ENCODE results near the gene ADD1.
"Not testable (repeated sequence)": the region's sequence is repeated elsewhere in the genome, so short reads cannot be mapped to it uniquely, and the experiment has no call there.

ADD1 gene

DNA sequence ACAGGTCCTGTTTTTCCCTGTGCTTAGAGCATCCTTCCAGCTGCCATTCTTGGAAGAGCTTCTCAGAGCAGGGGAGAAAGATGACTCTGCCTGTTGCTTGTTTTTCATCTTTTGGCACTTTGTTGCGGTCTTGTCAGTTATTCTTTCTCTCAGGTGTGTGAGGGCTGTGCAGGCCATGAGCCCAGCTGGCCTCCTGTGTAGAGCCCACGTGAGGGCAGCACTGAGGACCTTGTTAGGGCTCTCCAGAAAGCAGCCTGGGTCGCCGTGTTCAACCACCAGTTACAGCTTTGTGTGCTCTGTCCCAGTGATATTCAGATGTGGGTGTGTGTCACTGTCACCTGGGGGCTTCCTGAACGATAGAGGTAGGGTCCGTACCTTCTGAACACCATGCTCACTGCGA, 66.8 kb downstream of the ADD1 start:
- no peak overlapping the region for H3K27ac ChIP-seq

DNA sequence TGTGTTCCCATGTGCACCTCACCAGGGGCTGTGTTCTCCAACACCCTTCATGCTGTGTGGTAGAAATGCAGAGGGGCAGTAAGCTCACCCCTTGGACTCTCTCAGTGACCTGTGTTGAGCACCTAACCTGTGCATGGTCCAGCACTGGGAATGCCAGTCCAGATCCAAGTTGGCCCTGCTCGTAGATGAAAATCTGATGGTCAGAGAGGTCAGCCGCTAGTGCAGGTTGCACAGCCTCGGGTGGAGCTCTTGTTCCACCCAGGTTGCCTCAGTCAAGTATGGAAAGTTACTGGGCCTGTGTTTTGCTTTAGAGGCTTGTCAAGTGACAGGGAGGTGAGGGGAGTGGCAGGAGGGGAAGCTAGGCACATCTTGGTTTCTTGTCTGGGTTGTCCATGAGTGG, 68.2 kb downstream of the ADD1 start:
- no peak for TF ChIP-seq ZFX (IDR thresholded peaks at IDR 0.05; ENCODE audit: borderline replicate concordance)
- TF ChIP-seq, protein P1, sequence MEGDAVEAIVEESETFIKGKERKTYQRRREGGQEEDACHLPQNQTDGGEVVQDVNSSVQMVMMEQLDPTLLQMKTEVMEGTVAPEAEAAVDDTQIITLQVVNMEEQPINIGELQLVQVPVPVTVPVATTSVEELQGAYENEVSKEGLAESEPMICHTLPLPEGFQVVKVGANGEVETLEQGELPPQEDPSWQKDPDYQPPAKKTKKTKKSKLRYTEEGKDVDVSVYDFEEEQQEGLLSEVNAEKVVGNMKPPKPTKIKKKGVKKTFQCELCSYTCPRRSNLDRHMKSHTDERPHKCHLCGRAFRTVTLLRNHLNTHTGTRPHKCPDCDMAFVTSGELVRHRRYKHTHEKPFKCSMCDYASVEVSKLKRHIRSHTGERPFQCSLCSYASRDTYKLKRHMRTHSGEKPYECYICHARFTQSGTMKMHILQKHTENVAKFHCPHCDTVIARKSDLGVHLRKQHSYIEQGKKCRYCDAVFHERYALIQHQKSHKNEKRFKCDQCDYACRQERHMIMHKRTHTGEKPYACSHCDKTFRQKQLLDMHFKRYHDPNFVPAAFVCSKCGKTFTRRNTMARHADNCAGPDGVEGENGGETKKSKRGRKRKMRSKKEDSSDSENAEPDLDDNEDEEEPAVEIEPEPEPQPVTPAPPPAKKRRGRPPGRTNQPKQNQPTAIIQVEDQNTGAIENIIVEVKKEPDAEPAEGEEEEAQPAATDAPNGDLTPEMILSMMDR (IDR thresholded peaks at IDR 0.05) = no peak
- H3K27ac ChIP-seq = no peak overlapping the region

More for the DNA sequence above, 66.8 kb downstream of the ADD1 start:
- no peak for TF ChIP-seq ZFX (IDR thresholded peaks at IDR 0.05; ENCODE audit: borderline replicate concordance)
- TF ChIP-seq, protein P1 (IDR thresholded peaks at IDR 0.05) = no peak

DNA sequence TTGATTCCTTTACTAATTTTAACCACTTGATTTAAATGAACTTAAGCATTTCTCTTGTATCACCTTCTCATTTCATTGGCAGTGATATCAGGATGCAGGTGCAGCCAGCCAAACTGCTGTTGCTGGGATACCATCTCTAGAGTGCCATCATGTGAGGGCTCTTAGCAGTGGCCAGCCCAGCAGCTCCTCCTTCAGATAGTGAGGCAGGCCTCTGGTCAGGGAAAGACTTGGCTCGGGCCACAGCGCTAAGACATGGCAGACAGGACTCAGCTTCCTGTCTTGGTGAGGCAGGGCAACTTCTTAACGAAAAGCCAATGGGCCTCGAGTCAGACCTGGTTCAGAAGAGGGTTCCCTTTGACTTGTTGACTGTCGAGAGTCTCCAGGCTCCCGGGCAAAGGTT, 69.5 kb downstream of the ADD1 start:
- TF ChIP-seq ZFX (IDR thresholded peaks at IDR 0.05; ENCODE audit: borderline replicate concordance) = no peak
- TF ChIP-seq, protein P1 (IDR thresholded peaks at IDR 0.05) = no peak
- H3K27ac ChIP-seq = no peak overlapping the region

DNA sequence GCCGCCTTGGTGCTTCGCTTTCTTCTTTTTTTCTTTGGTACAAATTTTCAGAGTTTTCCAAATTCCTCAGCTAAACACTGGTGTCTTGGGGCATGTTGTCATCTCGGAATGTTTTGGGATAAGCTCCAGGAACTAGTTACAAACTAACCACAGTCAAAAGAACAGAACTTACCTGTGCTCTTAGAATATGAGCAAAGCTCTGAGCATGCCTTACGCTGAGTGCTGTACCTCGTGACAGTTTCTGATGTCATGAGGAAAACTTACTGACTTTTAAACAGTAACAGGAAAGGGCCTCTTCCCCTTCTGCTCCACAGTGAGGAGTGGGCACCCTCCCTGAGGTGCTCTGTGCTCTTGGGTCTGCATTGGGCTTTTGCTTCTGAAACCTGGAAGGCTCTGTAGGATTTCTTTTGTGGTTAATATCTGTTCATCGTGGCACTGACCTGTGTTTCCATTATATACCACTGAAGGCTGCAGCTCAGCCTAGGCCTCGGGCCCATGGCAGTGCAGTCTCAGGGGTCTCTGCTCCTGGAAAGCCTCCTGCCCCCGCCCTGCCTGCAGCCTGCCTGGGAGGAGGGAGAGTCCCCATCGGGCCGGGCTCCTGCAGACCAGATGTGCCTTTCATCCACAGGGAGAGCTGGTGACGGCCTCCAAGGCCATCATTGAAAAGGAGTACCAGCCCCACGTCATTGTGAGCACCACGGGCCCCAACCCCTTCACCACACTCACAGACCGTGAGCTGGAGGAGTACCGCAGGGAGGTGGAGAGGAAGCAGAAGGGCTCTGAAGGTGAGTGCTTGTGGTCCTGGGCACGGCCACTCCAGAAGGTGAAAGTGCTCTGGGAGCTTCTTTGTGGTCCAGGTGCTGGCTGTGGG, 70.8 kb downstream of the ADD1 start:
- TF ChIP-seq, protein P1 (IDR thresholded peaks at IDR 0.05) = no peak
- TF ChIP-seq ZFX (IDR thresholded peaks at IDR 0.05; ENCODE audit: borderline replicate concordance) = no peak
- H3K27ac ChIP-seq = no peak overlapping the region

DNA sequence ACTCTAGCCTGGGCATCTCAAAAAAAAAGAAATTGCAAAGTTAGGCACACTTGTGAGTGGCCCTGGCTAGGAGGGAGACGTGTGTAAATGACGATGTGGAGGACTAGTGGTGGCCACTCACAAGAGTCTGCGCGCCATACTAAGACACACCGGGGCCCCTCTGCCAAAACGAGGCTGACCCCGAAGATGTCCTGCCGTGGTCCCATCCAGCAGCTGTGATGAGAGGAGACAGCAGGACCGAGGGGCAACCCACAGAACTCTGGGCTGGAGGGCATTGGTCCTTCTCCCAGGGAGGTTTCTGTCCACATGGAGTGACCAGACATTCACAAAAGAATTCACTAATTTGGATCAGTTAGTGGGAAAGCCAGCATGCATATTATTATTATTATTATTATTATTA, 72.1 kb downstream of the ADD1 start:
- TF ChIP-seq ZFX (IDR thresholded peaks at IDR 0.05; ENCODE audit: borderline replicate concordance) = no peak
- TF ChIP-seq, protein P1 (IDR thresholded peaks at IDR 0.05) = no peak
- H3K27ac ChIP-seq = no peak overlapping the region

DNA sequence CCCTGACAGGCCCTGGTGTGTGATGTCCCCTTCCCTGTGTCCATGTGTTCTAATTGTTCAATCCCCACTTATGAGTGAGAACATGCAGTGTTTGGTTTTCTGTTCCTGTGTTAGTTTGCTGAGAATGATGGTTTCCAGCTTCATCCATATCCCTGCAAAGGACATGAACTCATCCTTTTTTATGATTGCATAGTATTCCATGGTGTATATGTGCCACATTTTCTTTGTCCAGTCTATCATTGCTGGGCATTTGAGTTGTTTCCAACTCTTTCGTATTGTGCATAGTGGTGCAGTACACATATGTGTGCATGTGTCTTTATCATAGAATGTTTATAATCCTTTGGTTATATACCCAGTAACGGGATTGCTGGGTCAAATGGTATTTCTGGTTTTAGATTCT, 73.1 kb downstream of the ADD1 start:
- not testable (repeated sequence) for H3K27ac ChIP-seq

DNA sequence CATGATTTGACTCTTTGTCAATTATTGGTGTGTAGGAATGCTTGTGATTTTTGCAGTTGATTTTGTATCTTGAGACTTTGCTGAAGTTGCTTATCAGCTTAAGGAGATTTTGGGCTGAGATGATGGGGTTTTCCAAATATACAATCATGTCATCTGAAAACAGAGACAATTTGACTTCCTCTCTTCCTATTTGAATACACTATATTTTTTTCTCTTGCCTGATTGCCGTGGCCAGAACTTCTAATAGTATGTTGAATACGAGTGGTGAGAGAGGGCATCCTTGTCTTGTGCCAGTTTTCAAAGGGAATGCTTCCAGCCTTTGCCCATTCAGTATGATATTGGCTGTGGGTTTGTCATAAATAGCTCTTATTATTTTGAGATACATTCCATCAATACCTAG, 74.7 kb downstream of the ADD1 start:
- not testable (repeated sequence) for H3K27ac ChIP-seq

DNA sequence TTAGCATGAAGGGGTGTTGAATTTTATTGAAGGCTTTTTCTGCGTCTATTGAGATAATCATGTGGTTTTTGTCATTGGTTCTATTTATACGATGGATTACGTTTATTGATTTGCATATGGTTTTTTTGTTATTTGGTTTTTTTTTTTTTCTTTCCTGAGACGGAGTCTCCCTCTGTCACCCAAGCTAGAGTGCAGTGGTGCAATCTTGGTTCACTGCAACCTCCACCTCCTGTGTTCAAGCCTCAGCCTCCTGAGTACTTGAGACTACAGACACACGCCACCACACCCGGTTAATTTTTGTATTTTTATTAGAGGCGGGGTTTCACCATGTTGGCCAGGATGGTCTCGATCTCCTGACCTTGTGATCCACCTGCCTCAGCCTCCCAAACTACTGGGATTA, 75.1 kb downstream of the ADD1 start:
- not testable (repeated sequence) for H3K27ac ChIP-seq

DNA sequence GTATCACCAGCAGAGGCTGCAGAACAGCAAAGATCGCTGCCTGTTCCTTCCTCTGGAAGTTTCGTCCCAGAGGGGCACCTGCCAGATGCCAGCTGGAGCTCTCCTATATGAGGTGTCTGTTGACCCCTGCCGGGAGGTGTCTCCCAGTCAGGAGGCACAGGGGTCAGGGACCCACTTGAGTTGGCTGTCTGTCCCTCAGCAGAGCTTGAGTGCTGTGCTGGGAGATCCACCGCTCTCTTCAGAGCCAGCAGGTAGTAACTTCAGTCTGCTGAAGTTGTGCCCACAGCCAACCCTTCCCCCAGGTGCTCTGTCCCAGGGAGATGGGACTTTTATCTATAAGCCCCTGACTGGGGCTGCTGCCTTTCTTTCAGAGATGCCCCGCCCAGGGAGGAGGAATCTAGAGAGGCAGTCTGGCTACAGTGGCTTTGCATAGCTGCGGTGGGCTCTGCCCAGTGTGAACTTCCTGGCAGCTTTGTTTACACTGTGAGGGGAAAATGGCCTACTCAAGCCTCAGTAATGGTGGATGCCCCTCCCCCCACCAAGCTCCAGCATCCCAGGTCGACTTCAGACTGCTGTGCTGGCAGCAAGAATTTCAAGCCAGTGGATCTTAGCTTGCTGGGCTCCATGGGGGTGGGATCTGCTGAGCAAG, 78.9 kb downstream of the ADD1 start:
- not testable (repeated sequence) for H3K27ac ChIP-seq
